Activated CD4-positive, alpha-beta T cell treated with anti-CD3 and anti-CD28 coated beads for 48 hours (primary cell): ENCODE measurements around the gene WNT5B.

ENCODE experiments used
- DNase-seq: peaks from one replicate; pipeline ENCODE4 v3.0.0-alpha.2; 2020

The WNT5B gene

GRCh38 chr12:1630827-1631591 is 2.0 kb downstream of the WNT5B start:
- DNase-seq: peak; percentile 14

- no peak for DNase-seq
Measured at GRCh38 chr12:1632702-1633101, 3.7 kb downstream of the WNT5B start.

- no peak for DNase-seq
Measured at GRCh38 chr12:1633459-1633858, 4.4 kb downstream of the WNT5B start.

- DNase-seq: no peak
Measured at GRCh38 chr12:1634149-1634548, 5.1 kb downstream of the WNT5B start.

GRCh38 chr12:1634590-1635191 is 5.7 kb downstream of the WNT5B start:
- DNase-seq: peak; percentile 77

GRCh38 chr12:1635301-1636095 is 6.5 kb downstream of the WNT5B start:
- DNase-seq: no peak

GRCh38 chr12:1638203-1638602 is 9.2 kb downstream of the WNT5B start:
- DNase-seq: no peak

- no peak for DNase-seq
Measured at GRCh38 chr12:1639538-1639937, 10.5 kb downstream of the WNT5B start.

- DNase-seq: no peak
Measured at GRCh38 chr12:1640328-1641234, 11.6 kb downstream of the WNT5B start.

GRCh38 chr12:1642513-1642912 is 13.5 kb downstream of the WNT5B start:
- no peak for DNase-seq

GRCh38 chr12:1643043-1643442 is 14.0 kb downstream of the WNT5B start:
- no peak for DNase-seq

GRCh38 chr12:1643905-1644533 is 15.0 kb downstream of the WNT5B start:
- DNase-seq: no peak

GRCh38 chr12:1644534-1645438 is 15.8 kb downstream of the WNT5B start:
- DNase-seq: no peak

GRCh38 chr12:1645819-1646218 is 16.8 kb downstream of the WNT5B start:
- DNase-seq: no peak

- no peak for DNase-seq
Measured at GRCh38 chr12:1646569-1647284, 17.7 kb downstream of the WNT5B start.

GRCh38 chr12:1647285-1647669 is 18.2 kb downstream of the WNT5B start:
- no peak for DNase-seq

- no peak for DNase-seq
Measured at GRCh38 chr12:1650260-1650977, 21.4 kb downstream of the WNT5B start.

GRCh38 chr12:1650978-1651361 is 21.9 kb downstream of the WNT5B start:
- no peak for DNase-seq

- DNase-seq: no peak
Measured at GRCh38 chr12:1651946-1652345, 22.9 kb downstream of the WNT5B start.
